Thyroid gland (tissue), 4 donors: ENCODE results near the gene POTEG.
"Not testable (repeated sequence)": the region's sequence is repeated elsewhere in the genome, so short reads cannot be mapped to it uniquely, and the experiment has no call there.

ENCODE experiments used
- POLR2A ChIP-seq, 2 donors: fragments of 450-650 bp; IDR thresholded peaks; one replicate each; pipeline ENCODE4 v1.6.1; 2017; ENCODE audit warnings: antibody characterized with exemption in 2 of 2, mild to moderate bottlenecking in 2 of 2, moderate library complexity in 1 of 2
- TF ChIP-seq, protein P1 (sequence below), 6 experiments: fragments of 200-600 bp in 3 of 6; fragments of 450-650 bp in 3 of 6; sonication (generic) in 3 of 6; IDR thresholded peaks; one replicate each; pipeline ENCODE4 v1.5.1; 2016 to 2019; ENCODE audit warnings: antibody characterized with exemption in 6 of 6, mild to moderate bottlenecking in 2 of 6, inconsistent platforms in 1 of 6, moderate library complexity in 1 of 6

DNA sequence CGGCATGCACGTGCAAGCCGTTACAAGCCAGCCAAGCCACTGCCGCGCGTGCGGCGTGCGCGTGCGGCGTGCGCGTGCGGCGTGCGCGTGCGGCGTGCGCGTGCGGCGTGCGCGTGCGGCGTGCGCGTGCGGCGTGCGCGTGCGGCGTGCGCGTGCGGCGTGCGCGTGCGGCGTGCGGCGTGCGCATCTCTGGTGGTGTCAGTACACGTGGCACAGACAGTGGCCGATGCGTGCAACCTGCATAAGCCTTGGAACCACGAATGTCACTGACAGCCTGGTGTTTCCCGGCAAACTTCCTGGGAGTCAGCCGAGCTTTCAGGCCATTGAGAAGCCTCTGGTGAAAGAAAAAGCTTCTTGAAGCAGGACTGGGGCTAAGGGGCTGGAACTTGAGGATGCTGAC is 750 bp upstream of the POTEG start:
- TF ChIP-seq, protein P1, sequence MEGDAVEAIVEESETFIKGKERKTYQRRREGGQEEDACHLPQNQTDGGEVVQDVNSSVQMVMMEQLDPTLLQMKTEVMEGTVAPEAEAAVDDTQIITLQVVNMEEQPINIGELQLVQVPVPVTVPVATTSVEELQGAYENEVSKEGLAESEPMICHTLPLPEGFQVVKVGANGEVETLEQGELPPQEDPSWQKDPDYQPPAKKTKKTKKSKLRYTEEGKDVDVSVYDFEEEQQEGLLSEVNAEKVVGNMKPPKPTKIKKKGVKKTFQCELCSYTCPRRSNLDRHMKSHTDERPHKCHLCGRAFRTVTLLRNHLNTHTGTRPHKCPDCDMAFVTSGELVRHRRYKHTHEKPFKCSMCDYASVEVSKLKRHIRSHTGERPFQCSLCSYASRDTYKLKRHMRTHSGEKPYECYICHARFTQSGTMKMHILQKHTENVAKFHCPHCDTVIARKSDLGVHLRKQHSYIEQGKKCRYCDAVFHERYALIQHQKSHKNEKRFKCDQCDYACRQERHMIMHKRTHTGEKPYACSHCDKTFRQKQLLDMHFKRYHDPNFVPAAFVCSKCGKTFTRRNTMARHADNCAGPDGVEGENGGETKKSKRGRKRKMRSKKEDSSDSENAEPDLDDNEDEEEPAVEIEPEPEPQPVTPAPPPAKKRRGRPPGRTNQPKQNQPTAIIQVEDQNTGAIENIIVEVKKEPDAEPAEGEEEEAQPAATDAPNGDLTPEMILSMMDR (IDR thresholded peaks at IDR 0.05), result not testable (repeated sequence)
- TF ChIP-seq POLR2A (IDR thresholded peaks at IDR 0.05), result not testable (repeated sequence)
